ENCODE results near the gene KCNN1. TPM values are rescaled to one million over a fixed set of nuclear protein-coding genes. Genes with fewer than 3 reads are reported as not detected.

Gene KCNN1
- total and polyA plus RNA-seq, 9 of the 15 experiments (the other 6 are each of a cell fraction or from before 2014, with no cell fraction given), result 0.01 to 6.2 (median 0.72) TPM

GRCh38 chr19:17993076-17993813 lies 26.3 kb downstream of the KCNN1 start (continued):
- TF ChIP-seq ZNF512 (tag; IDR thresholded peaks at IDR 0.05) (no peak), SRF (CRISPR knock-in tag; IDR thresholded peaks at IDR 0.05) (no peak)

DNA sequence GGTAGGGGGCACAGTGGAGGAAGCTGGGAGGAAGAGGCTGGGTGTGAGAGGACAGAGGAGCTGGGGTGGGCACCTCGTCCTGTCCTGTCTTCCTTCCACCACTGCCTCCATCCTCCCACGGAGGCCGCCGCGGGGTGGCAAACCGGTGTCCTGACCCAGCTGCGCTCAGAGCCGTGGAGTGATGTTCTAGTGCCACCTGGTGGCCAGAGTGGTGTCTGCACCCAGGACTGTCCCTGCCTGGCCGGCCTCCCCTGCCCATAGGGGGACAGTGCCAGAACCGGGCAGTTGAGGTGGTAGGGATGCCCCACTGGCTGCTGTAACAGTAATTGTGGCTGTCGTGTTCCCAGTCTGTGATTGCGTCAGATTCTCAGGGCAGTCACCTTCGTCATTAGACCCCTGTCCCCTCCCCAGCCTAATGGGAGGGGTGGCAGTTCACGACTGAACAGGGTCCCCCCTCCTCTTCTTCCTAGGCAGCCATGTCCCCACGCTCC lies 30.0 kb downstream of the KCNN1 start:
- peak; percentile 82 to 90 (median 84) for DNase-seq (ENCODE audit: extremely low read depth in 1 of 4, low spot score in 3 of 4)
- Histone ChIP-seq H3K9me1 (ENCODE audit: control insufficient read depth, insufficient read depth, low read length) (no peaks in the 10 kb centered on the region), H3K4me2 (ENCODE audit: insufficient read depth, low read length) (peak overlapping the region; percentile 44), H3K79me2 (ENCODE audit: control insufficient read depth, insufficient read depth, low read length) (peaks cover 11% of the 10 kb centered on the region), H3K4me1 (replicated peaks in 1 of 2; ENCODE audit: control insufficient read depth in 2 of 2, insufficient read depth in 2 of 2, low read length in 2 of 2) (peaks cover 27 to 62% of the 10 kb centered on the region in 2 experiments), H3K9ac (ENCODE audit: insufficient read depth in 1 of 2, low read depth in 2 of 2, low read length in 2 of 2) (peak overlapping the region in 1 of 2 experiments; percentile 15; a peak in 3 of 4 replicates), H3K36me3 (ENCODE audit: control insufficient read depth, insufficient read depth, low read length) (no peaks in the 10 kb centered on the region), H3K4me3 (no peak overlapping the region), H2AFZ (ENCODE audit: low read depth, low read length) (peak overlapping the region; percentile 30), H3K9me3 (replicated peaks; ENCODE audit: control insufficient read depth, insufficient read depth, low read depth, low read length) (no peaks in the 10 kb centered on the region), H4K20me1 (replicated peaks; ENCODE audit: control insufficient read depth, insufficient read depth, low read length) (no peaks in the 10 kb centered on the region; the same call in 1 of the 2 replicates), H3K27ac (ENCODE audit: extremely low read depth, low read depth, low read length) (no peak overlapping the region), H3K27me3 (ENCODE audit: control insufficient read depth in 2 of 2, insufficient read depth in 2 of 2, low read length in 2 of 2) (no peaks in the 10 kb centered on the region)
- ATAC-seq, result peak; percentile 84
- FAIRE-seq, result peak; percentile 91
- in situ Hi-C loops (cut with MboI), result loop anchor here (10.0 kb wide), 1 partner anchor 52 kb away; no protein-coding TSS in a partner anchor
- intact Hi-C loops (cut with micrococcal nuclease), result loop anchor here (1.0 to 2.0 kb wide), 3 partner anchors 50 to 124 kb away; no protein-coding TSS in a partner anchor
- WGBS (ENCODE audit: insufficient coverage, low coverage, missing lambda C conversion rate), result 10% methylated on average over 14 of the region's 15 CpGs
- BruUV-seq (replicated peaks), result no TSS peak
- ChIA-PET CTCF (ENCODE audit: low intra/inter-chr PET ratio) (interaction anchor here (0.8 to 5.8 kb wide), 7 partner anchors 47 to 138 kb away, joined by 3 to 113 read pairs (median 4); partner anchors contain the start of gene RPL18A), POLR2A (interaction anchor here (0.5 to 2.0 kb wide), 5 partner anchors 54 to 131 kb away, joined by 3 to 7 read pairs (median 3); no protein-coding TSS in a partner anchor)
- TF ChIP-seq CTCFL (IDR thresholded peaks at IDR 0.05; ENCODE audit: borderline replicate concordance, insufficient read depth, low read depth, low read length, poor library complexity, severe bottlenecking) (peak; percentile 36), NFE2 (IDR thresholded peaks at IDR 0.05; ENCODE audit: low read depth) (no peak), ARID4B (CRISPR knock-in tag; IDR thresholded peaks at IDR 0.05) (peak; percentile 70), MEF2D (tag; conservative IDR thresholded peaks at IDR 0.05; ENCODE audit: low read depth) (no peak), ZNF239 (CRISPR knock-in tag; IDR thresholded peaks at IDR 0.05) (no peak), JUND (IDR thresholded peaks at IDR 0.05; ENCODE audit: borderline replicate concordance, low read depth, low read length) (0 out of 2 replicates have a peak, but pooled peaks have one; percentile 35), JUND (tag; IDR thresholded peaks at IDR 0.05; ENCODE audit: borderline replicate concordance, low read depth, low read length) (no peak)

Data from K562 (cell line).